ENCODE data around the gene KIF6.

KIF6 gene

GRCh38 chr6:39560915-39561314 lies 164.3 kb downstream of the KIF6 start:
- in situ Hi-C loops (cut with MboI; ENCODE audit: low sequenced_read_pairs): no loop called here

DNA sequence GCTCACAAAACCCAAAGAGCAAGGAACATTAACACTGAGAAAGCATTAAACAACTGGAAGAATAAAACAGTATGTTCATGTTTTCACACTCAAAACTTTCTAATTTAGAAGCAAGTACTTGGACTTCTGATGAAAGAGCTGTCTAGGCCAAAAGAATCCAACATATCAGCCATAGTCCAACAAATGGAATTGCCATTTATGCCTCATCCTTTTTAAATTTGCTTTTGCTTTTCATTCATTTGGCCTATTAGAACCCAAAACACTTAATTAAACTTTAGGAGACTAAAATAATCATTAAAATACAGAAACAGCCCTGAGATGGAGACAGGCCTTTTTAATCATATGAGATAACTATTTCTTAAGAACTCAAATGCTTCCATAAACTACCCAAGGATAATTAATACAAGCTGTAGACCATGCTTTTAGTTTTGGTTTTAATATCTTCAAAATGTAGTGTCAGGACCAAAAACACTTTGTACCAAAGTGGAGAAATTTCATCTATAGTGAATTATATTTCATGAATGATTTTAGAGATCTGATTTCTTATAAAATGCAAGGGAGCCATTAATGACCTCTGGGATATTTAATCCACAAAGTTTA lies 166.5 kb downstream of the KIF6 start:
- in situ Hi-C loops (cut with MboI; ENCODE audit: low sequenced_read_pairs): no loop called here

DNA sequence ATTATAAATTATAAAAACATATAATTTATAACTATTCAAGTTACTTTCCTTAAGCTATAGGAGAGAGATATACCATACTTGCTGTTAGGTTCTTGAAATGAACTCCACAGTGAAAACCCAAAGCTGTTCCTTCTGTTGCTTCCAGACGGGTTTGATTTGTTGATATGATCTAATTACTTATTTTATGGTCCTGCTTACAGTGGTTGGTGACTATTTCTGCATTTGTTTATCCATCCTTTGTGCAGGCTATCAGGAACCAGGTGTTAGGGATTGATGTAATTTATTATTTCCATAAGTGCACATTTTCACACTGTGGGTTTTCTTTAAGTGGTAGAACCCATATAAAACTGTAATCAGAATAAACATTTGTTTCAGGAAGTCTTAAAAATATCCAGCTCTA lies 167.1 kb downstream of the KIF6 start:
- in situ Hi-C loops (cut with MboI; ENCODE audit: low sequenced_read_pairs): no loop called here

GRCh38 chr6:39555136-39555535 lies 170.1 kb downstream of the KIF6 start:
- in situ Hi-C loops (cut with MboI; ENCODE audit: low sequenced_read_pairs): no loop called here

GRCh38 chr6:39553860-39554802 lies 171.1 kb downstream of the KIF6 start:
- in situ Hi-C loops (cut with MboI; ENCODE audit: low sequenced_read_pairs): no loop called here

DNA sequence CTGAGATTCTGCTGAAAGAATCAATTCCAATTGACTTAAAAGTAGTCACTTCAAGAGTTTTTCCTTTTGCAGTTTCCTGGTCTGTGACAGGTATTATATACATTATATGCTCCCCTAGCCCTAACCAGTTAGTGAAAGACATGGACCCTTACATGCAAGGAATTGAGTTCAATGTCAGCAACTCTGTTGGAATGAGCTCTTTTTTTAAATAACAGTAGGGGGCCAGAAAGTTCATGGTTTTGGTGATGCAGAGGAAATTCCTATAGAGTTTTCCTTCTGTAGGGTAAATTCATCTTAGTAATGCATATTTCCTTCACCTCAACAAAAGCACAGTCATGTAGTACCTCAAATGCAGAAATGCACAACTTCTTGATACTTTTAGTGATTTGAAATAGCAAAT lies 172.2 kb downstream of the KIF6 start:
- in situ Hi-C loops (cut with MboI; ENCODE audit: low sequenced_read_pairs): no loop called here

GRCh38 chr6:39550191-39550590 lies 175.0 kb downstream of the KIF6 start:
- in situ Hi-C loops (cut with MboI; ENCODE audit: low sequenced_read_pairs): no loop called here

DNA sequence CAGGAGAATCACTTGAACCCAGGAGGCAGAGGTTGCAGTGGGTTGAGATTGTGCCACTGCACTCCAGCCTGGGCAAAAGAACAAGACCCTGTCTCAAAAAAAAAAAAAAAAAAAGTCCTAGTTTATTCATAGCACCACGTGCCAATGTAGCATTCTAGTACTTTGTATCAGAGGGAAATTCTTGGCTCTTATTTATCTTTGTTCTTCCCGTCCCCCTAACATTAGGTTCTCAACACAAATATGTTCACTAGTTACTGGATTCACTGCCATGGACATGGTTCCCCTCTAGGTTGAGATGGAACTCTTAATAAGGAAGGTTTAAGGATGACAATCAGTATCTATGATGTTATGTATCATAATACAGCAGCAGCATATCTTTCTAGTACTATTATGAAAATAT lies 178.5 kb downstream of the KIF6 start:
- in situ Hi-C loops (cut with MboI; ENCODE audit: low sequenced_read_pairs): no loop called here

DNA sequence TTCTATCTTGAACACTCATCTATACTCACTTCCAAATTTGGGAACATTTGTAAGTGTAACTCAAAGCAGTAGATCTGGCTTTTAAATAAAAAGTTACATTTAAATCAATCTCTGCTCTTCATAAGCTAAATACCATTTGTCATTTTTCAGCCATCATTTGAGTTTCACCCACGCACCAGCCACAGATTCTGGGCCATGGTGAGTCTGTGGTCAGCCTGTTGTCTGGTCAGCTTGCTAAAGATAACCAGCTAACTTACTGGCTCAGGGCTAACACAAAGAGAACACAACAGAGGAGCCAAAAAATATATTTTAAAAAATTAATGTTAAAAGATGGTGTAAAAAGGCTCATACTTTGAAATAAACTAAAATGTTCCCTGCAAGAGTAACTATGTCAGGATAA lies 181.3 kb downstream of the KIF6 start:
- in situ Hi-C loops (cut with MboI; ENCODE audit: low sequenced_read_pairs): no loop called here

DNA sequence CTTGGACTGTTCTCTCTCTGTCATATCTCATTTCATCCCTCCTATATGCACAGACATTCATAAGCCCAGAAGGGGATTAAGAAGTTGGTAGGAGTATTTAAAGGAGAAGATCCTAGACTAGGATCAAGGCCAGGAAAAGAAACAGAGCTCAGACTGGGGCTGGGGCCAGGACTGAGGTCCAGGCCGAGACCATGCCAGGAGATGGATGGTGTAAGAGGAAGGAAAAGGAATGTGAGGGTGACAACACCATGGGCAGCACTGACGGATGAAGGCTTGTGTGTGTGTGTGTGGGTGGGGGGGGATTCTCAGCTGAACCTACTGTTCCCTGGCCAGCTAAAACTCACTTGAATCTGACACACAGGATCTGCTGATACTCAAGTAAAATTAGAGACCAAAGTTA lies 182.1 kb downstream of the KIF6 start:
- in situ Hi-C loops (cut with MboI; ENCODE audit: low sequenced_read_pairs): no loop called here

GRCh38 chr6:39540454-39540853 lies 184.8 kb downstream of the KIF6 start:
- in situ Hi-C loops (cut with MboI; ENCODE audit: low sequenced_read_pairs): no loop called here

- in situ Hi-C loops (cut with MboI; ENCODE audit: low sequenced_read_pairs): no loop called here
These were observed 194.9 kb downstream of the KIF6 start for GRCh38 chr6:39530201-39530759.

DNA sequence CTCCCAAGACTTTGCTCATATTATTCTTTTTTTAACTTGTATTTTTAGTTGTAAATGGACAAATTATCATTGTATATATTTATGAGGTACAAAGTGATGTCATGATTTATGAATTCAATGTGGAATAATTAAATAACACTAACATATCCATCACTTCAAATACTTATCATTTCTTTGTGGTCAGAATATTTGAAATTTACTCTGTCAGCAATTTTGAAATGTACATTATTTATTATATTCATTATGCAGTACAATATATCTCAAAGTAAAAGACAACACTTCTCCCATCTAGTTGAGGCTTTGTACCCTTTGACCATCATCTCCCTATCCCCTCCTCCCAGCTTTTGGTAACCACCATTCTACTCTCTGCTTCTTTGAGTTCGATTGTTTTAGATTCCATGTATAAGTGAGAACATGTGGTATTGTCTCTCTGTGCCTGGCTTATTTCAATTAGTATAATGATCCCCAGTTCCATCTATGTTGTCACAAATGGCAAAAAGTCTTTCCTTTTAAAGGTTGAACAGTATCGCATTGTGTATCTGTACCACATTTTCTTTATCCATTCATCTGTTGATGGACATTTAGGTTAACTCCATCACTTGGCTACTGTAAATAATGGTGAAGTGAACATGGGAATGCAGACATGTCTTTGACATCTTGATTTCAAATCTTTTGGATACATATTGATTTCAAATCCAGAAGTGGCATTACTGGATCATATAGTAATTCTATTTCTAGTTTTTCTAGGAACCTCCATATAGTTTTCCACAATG lies 197.2 kb downstream of the KIF6 start:
- in situ Hi-C loops (cut with MboI; ENCODE audit: low sequenced_read_pairs): no loop called here

- in situ Hi-C loops (cut with MboI; ENCODE audit: low sequenced_read_pairs): no loop called here
These were observed 201.2 kb downstream of the KIF6 start for GRCh38 chr6:39524007-39524406.

DNA sequence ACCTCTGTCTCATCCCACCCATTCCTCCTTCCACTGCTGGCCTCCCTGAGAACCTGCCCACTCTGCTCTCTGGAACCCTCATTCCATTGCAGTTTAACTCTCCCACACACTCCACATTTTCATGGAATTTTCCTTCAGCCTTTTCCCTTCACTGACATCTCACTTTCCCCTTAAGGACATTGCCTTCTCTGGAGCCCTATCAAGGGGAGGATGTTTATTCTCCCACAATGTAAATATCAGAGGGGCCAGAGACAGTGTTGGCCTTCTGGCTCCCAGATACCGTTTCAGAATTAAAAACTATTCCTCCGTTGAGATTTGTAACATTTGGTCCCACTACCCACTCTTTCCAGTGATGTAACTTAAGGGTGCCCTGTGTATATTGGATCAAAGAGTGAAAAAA lies 203.2 kb downstream of the KIF6 start:
- in situ Hi-C loops (cut with MboI; ENCODE audit: low sequenced_read_pairs): no loop called here

DNA sequence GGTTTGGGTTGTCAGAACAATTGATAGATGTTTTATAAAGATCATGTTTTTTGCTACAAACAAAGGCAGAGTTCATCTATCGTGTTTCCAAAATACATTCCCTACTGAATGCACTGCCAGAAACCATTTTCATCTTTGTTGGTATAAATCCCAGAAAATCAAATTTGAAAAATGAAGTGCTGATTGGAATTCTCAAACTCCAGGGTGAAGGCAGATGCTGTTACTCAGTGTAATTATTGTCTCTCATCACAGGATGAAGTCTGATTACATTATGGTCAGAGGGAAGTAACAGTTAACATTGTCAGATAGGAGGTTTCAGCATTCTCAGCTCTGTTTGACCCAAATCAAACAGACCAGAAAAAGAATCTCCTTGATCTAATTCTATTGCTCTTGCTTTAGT lies 204.3 kb downstream of the KIF6 start:
- in situ Hi-C loops (cut with MboI; ENCODE audit: low sequenced_read_pairs): no loop called here

DNA sequence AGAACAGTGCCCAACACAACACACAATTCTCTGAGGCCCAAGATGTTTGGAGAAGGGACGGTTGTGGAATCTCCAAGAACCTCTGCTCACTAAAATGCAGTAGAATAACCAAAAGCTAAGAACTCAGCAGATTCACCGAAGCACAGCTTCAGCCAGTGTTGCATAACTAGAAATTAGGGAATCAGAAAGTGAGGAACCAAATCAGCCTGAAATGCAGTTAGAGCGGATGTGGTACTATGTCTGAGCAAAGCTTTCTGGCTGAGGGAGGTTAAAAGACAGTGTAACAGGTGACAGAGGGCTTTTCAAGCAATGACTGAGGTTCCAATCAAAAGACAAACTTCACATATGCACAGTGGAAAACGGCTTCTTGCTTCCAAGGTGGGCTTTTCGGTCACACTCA lies 204.8 kb downstream of the KIF6 start:
- in situ Hi-C loops (cut with MboI; ENCODE audit: low sequenced_read_pairs): no loop called here

DNA sequence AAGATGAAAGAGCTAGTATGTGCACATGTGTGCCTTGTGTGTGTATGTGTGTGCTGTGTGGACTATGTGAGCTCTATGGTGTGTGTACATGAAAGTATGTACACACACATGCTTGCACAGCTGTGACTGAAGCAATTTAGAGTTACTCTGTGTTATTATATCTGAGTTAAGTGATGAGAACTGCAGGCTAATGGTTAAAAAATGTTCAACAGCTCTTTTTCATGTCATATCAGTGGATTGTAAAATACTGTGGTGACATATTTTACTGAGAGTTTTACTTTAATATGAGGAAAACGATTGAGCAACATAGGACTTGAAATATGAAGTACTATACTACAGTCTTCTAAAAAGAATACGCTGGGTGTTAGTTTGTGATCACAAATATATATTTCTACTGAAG lies 207.0 kb downstream of the KIF6 start:
- in situ Hi-C loops (cut with MboI; ENCODE audit: low sequenced_read_pairs): no loop called here

- in situ Hi-C loops (cut with MboI; ENCODE audit: low sequenced_read_pairs): no loop called here
These were observed 207.5 kb downstream of the KIF6 start for GRCh38 chr6:39517756-39518155.

DNA sequence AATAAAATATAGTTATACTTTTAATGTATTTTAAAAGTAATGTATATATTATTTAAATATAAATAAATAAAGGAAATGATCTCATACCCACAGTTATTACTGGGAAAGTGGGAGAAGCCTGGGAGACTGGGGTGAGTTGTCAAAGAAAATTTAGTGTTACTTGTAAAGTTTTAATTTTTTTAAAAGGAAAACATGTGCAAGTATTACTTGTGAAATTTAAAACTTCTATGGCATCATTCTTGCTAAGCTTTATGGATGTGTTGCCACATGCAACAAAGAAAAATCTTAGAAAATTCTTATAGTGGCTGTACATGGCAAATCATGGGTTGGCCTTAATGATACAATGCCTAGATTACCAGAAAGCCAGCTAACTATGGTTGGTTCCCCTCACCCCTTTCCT lies 208.7 kb downstream of the KIF6 start:
- in situ Hi-C loops (cut with MboI; ENCODE audit: low sequenced_read_pairs): no loop called here

DNA sequence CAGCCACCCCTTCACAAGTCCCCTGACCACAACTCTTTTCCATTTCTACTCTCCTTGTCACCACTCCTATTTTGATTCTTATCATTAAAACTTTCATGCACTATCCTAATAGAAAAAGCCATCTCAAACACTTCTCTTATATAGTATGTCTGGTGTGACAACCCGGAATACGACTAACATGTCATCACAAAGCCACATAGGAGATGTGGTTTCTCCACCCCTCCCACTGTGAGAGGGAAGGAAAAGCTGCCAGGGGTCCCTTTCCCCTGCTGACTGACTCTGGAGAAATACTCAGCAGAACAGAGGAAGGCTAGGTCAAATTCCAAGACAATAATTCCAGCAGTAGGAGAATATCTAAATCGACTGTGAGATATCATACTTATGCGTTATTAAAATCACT lies 209.7 kb downstream of the KIF6 start:
- in situ Hi-C loops (cut with MboI; ENCODE audit: low sequenced_read_pairs): no loop called here

Data from HL-60/S4 treated with phorbol 12-myristate 13-acetate at 8.2 ng/mL for 4 days and 3 days (cell line).